CD4-positive, alpha-beta T cell treated with Interleukin-2 at 100 ng/mL for 4 hours (primary cell): Measurements from ENCODE around the gene CDHR1.

Experiments
- DNase-seq: peaks from one replicate; pipeline ENCODE4 v3.0.0-alpha.2; 2020; ENCODE audit warnings: low spot score

CDHR1 gene

DNA sequence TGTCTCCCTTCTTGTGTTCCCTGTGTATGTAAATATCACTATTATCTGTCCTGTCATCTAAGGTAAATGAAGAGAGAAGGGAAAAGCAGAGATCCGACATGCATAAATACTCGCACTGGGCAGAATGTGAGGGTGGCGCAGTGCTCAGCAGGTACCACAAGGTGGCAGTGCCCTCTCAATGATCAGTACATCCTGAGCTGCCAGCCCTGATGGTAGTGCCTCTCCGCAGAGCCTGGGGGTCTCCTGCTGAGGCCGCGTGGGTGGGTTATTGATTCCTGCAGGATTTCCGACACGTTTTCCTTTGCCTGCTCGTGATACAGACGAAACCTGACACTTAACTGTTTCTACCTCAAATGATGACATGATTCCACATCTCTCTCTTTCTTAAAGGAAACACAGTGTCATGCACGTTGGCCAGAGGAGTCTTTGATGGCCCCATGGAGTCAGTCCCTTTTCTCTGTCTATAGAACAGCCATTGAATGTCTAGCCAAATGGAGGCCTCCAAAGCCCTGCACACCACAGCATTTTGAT is 70.3 kb downstream of the CDHR1 start:
- DNase-seq: peak; percentile 71

DNA sequence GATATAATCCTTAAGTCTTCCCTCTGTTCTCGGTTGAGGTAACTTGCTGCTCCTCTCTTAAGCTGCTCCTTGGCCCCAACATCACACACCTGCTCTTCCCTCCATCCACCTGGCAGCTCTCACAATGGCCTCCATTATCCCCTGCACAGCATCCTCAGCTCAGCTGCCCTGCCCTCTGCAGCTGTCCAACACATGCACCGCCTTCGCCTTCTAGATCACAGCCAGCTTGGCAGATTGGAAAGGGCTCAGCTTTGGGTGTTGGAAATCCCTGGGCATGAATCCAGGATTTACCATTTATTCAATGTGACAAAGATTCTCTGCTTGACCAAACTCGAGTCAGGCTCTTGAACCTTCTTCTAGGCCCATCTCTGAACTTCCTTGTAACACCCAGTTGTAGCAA is 71.1 kb downstream of the CDHR1 start:
- no peak for DNase-seq

DNA sequence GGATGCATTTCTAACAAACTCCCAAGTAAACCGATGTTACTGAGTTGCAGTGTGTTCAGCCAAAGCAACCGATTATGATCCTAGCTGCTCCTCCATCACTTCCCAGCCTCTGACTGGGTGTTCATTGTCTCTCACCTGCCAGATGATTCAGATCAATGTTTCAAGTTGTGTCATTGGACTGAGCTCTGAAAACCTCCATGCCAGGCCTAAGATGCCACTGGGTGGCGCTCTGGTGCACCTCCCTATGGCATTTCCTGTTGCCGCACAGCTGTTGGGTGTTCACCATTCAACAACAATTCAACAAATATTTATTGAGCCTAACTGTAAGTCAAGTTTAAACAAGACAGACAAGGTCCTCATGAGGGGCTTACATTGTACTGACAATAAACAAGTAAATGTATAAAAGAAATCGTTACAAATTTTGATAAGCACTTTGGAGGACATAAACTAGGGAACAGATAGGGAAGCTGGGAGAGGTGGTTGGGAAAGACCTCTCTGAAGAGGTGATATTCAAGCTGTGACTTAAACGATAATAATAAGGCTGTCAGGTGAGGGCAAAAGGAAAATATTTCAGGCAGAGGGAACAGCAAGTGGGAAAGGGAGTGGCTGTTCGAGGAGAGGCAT is 73.3 kb downstream of the CDHR1 start:
- DNase-seq: peak; percentile 67

DNA sequence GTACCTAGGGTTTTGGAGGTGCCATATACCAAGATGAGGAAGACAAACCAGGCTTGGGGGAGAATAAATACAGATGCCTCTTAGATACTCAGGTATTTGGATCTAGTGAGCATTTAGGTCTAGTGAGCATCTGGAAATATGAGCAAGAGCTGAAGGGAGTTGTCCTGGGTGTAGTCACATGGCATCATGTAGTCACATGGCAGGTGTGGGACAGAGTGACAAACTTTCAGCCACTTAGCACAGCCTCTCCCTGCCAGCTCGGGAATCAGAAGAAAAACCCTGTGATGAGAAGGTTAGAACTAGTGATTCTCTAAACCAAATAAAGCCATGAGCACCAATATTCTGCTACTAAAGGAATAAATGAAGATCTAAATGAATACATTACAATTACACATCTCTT is 74.8 kb downstream of the CDHR1 start:
- DNase-seq: no peak
